ENCODE results near the gene PCIF1.

The PCIF1 gene

GRCh38 chr20:45921337-45922189, 12.9 kb upstream of the PCIF1 start:
- in situ Hi-C loops (cut with HindIII; ENCODE audit: low sequenced_read_pairs) = no loop called here

DNA sequence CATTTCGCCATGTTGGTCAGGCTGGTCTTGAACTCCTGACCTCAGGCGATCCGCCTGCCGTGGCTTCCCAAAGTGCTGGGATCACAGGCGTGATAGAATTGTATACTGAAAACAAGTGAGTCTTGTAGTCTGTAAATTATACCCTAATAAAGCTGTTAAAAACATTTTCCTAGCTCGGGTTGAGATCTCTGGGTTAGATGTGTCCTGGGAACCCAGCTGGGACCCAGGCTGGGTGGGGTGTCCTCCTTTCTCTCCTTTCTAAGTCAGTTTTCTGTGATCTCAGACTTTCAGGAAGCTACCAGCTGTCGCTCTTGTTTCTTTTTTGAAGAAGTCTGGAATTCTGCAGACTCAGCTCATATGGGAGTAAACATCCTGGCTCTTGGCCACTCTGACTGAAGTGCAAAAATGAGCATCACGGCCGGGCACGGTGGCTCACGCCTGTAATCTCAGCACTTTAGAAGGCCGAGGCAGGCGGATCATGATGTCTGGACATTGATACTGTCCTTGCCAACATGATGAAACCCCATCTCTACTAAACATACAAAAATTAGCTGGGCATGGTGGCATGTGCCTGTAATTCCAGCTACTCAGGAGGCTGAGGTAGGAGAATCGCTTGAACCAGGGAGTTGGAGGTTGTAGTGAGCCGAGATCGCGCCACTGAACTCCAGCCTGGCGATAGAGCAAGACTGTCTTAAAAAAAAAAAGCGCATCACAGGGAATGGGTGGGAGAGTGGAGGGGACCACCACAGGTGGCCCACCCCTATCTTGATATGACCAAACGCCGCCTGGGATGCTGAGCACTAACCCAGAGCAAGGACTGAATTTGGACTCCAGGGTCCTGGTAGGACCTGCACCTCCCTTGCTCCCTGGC, 9.9 kb upstream of the PCIF1 start:
- in situ Hi-C loops (cut with HindIII; ENCODE audit: low sequenced_read_pairs) = loop anchor here (25.0 kb wide), 1 partner anchor 112 kb away; the partner anchor contains the start of gene UBE2C

DNA sequence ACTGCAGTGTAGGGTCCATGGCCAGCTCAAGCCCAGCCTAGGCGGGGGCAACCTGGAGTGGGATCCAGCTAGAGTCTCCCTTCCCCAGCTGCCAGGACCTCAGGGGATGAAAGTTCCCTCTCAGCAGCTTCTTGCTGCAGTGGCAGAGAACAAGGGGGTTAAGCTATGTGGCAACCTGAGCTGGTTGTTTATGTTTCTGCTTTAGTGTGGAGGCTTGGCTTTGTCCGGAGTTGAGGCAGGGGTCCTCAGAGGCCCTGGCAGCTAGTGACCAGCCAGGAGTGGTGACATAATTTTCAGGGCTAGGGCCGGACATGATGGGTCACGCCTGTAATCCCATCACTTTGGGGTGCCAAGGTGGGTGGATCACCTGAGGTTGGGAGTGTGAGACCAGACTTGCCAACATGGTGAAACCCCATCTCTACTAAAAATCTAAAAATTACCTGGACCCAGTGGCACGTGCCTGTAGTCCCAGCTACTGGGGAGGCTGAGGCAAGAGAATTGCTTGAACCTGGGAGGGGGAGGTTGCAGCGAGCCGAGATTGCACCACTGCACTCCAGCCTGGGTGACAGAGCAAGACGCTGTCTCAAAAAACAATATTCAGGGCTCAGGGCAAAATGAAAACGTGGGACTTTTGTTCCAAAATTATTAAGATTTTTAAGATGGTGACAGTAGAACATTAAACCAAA, 8.5 kb upstream of the PCIF1 start:
- in situ Hi-C loops (cut with HindIII; ENCODE audit: low sequenced_read_pairs) = loop anchor here (25.0 kb wide), 1 partner anchor 114 kb away; the partner anchor contains the start of gene UBE2C

GRCh38 chr20:45926731-45927070, 7.8 kb upstream of the PCIF1 start:
- in situ Hi-C loops (cut with HindIII; ENCODE audit: low sequenced_read_pairs) = loop anchor here (25.0 kb wide), 1 partner anchor 114 kb away; the partner anchor contains the start of gene UBE2C

GRCh38 chr20:45927071-45927878, 7.2 kb upstream of the PCIF1 start:
- in situ Hi-C loops (cut with HindIII; ENCODE audit: low sequenced_read_pairs) = loop anchor here (25.0 kb wide), 1 partner anchor 115 kb away; the partner anchor contains the start of gene UBE2C

GRCh38 chr20:45931680-45932079, 2.8 kb upstream of the PCIF1 start:
- in situ Hi-C loops (cut with HindIII; ENCODE audit: low sequenced_read_pairs) = loop anchor here (25.0 kb wide), 1 partner anchor 119 kb away; the partner anchor contains the start of gene UBE2C

- in situ Hi-C loops (cut with HindIII; ENCODE audit: low sequenced_read_pairs) = loop anchor here (25.0 kb wide), 1 partner anchor 121 kb away; the partner anchor contains the start of gene UBE2C
These were observed 1.0 kb upstream of the PCIF1 start for GRCh38 chr20:45933266-45934045.

DNA sequence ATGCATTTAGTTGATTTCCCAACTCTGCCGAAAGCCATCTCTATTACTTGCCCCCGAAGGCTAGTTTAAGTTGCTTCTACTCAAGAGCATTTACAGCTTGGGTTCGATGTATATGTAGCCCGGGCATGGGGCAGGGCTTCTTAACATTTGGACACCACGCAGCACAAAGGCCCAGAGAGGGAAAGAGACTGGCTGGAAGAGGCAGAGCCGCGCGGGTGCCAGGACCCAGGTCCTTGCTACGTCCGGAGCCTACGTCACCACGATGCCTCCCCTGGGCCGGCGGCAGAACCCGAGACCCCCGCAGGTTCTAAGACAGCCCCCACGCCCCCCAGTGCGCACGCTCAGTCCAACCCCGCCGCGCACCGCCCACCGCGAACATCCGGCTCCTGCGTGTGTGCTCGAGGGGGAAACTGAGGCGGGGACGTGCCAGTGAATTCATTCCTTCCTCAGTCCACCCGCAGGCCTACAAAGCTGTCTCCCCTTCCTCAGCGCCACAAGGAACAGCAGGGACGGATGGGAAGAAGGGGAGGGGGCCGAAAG, 367 bp upstream of the PCIF1 start:
- in situ Hi-C loops (cut with HindIII; ENCODE audit: low sequenced_read_pairs) = loop anchor here (25.0 kb wide), 1 partner anchor 122 kb away; the partner anchor contains the start of gene UBE2C

GRCh38 chr20:45935416-45936046, 1.0 kb downstream of the PCIF1 start:
- in situ Hi-C loops (cut with HindIII; ENCODE audit: low sequenced_read_pairs) = loop anchor here (25.0 kb wide), 1 partner anchor 123 kb away; the partner anchor contains the start of gene UBE2C

DNA sequence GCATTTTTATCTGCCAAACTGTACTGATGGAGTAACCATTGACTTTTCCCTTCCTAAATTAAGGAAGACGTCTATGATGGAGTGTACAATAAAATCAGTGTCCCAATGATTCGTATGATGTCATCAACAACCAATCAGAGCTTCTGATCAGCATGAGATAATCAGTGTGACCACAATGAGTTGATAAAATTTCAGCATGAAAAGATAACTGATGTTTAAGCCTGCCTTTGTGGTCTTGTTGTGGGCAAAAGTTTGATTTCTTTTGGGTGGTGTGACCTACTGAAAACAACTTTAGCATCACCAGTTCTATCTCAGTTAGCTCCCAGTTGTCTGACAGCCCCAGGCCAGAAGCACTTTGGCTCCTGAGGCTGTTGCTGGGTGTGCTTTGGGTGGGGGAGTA, 3.3 kb downstream of the PCIF1 start:
- in situ Hi-C loops (cut with HindIII; ENCODE audit: low sequenced_read_pairs) = loop anchor here (25.0 kb wide), 1 partner anchor 125 kb away; the partner anchor contains the start of gene UBE2C

DNA sequence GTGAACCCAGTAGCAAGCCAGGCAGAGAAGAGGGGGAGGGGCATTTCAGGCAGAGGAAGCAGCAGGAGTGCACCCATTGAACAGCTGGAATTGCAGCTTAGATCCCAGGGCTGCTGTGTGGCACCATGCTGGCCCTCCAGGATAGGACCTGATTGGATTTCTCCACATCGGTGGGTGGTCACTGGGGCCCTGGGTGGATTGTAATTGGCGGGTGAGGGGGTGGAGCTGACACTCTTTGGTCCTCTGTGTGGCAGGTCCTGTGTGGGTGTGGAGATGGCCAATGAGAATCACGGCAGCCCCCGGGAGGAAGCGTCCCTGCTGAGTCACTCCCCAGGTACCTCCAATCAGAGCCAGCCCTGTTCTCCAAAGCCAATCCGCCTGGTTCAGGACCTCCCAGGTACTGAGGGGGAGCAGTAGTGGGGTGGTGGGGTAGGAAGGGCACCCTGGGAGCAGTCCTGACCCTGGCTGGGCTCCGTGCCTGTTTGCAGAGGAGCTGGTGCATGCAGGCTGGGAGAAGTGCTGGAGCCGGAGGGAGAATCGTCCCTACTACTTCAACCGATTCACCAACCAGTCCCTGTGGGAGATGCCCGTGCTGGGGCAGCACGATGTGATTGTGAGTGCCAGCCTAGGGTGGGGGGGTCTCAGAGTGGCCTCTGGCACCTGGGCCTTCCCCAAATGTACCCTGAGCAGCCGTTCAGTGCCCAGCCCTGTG, 4.4 kb downstream of the PCIF1 start:
- in situ Hi-C loops (cut with HindIII; ENCODE audit: low sequenced_read_pairs) = loop anchor here (25.0 kb wide), 1 partner anchor 127 kb away; the partner anchor contains the start of gene UBE2C

DNA sequence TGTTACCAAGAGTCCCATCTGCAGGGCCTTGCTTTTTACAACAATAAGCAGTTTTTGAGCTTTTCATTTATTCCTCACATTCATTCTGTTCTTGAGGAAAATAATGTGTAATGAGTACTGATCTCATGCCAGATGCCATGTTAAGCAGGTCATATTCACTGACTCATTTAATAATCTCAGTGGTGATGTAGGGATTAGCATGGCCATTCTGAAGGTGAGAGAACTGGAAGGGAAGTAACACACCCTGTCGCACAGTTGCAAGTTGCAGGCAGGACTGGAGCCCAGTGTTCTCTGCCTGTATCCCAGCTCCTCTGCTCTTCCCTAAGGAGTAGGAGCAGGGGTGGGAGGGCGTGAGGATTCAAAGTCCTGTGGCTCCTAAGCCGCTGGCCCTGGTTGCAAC, 5.6 kb downstream of the PCIF1 start:
- in situ Hi-C loops (cut with HindIII; ENCODE audit: low sequenced_read_pairs) = loop anchor here (25.0 kb wide), 1 partner anchor 128 kb away; the partner anchor contains the start of gene UBE2C

DNA sequence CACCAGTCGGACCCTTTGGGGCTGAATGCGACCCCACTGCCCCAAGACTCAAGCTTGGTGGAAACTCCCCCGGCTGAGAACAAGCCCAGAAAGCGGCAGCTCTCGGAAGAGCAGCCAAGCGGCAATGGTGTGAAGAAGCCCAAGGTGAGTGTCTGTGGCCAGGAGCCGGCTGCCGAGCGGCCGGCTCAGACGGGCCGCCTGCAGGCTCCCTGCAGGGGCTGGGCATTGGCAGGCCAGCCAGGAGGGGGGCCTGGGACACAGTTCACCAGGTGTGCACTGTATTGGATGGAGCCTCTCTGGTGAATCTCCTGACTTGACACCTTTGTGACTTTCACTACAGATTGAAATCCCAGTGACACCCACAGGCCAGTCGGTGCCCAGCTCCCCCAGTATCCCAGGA, 6.0 kb downstream of the PCIF1 start:
- in situ Hi-C loops (cut with HindIII; ENCODE audit: low sequenced_read_pairs) = loop anchor here (25.0 kb wide), 1 partner anchor 128 kb away; the partner anchor contains the start of gene UBE2C

DNA sequence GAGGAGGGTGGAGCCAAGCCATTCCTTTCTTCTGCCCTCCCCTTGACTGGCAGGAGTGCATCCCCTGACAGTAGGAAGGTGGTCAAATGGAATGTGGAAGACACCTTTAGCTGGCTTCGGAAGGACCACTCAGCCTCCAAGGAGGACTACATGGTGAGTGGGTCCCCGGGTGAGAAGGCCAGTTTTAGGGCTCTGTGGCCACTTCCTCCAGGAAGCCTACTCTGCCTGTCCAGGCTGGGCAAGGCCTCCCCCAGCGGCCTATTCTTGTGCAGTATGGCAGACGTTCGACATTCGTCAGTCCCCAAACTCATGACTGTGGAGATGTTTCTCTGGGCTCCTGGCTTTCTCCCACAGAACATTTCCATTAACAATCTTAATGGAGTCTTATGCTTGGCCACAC, 9.1 kb downstream of the PCIF1 start:
- in situ Hi-C loops (cut with HindIII; ENCODE audit: low sequenced_read_pairs) = loop anchor here (25.0 kb wide), 1 partner anchor 131 kb away; the partner anchor contains the start of gene UBE2C

DNA sequence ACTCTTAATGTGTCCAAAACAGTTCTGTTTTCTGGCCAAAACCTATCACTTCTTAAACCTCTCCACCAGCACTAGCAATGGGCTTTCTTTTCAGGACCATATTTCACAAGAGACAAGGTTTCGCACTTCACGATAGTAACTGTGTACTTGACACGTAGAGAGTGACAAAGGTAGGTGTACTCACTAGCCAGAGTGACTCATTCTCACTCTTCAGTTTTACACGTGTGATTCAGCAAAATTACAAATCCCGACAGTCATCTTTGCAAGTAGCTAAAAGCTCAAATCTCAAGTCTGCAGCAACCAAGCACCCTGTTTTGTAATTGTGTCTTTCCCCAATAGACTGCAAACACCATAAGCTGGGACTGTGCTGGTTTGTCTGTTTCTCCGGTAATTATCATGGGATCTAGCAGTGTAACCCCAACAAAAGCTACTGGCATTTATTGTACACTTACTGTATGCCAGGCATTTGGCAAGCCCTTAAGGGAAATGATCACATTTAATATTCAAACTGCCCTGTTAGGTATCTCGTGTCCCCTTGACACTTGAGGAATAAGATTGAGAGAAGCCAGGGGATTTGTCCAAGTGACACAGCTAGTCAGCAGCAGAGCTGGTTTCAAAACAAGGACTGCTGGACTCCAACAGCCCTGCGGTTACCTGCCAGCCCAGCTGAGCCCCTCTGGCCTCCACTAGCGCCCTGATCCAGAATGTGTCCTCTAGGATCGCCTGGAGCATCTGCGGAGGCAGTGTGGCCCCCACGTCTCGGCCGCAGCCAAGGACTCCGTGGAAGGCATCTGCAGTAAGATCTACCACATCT, 9.9 kb downstream of the PCIF1 start:
- in situ Hi-C loops (cut with HindIII; ENCODE audit: low sequenced_read_pairs) = loop anchor here (25.0 kb wide), 1 partner anchor 132 kb away; the partner anchor contains the start of gene UBE2C

GRCh38 chr20:45944965-45945677, 10.6 kb downstream of the PCIF1 start:
- in situ Hi-C loops (cut with HindIII; ENCODE audit: low sequenced_read_pairs) = loop anchor here (25.0 kb wide), 1 partner anchor 133 kb away; the partner anchor contains the start of gene UBE2C
